Measurements from ENCODE around the gene PDE4D.

- TF ChIP-seq PATZ1 (CRISPR knock-in tag; IDR thresholded peaks at IDR 0.05; ENCODE audit: borderline replicate concordance) (no peak), ISL1 (CRISPR knock-in tag; IDR thresholded peaks at IDR 0.05) (no peak), ZFP3 (CRISPR knock-in tag; IDR thresholded peaks at IDR 0.05) (no peak), TOX (CRISPR knock-in tag; IDR thresholded peaks at IDR 0.05; ENCODE audit: borderline replicate concordance) (no peak), TCF4 (CRISPR knock-in tag; IDR thresholded peaks at IDR 0.05; ENCODE audit: borderline replicate concordance) (no peak), CSRNP3 (CRISPR knock-in tag; IDR thresholded peaks at IDR 0.05) (no peak), CREB5 (CRISPR knock-in tag; IDR thresholded peaks at IDR 0.05; ENCODE audit: low read depth) (no peak), BACH2 (CRISPR knock-in tag; IDR thresholded peaks at IDR 0.05; ENCODE audit: borderline replicate concordance) (no peak), POU6F1 (CRISPR knock-in tag; IDR thresholded peaks at IDR 0.05; ENCODE audit: borderline replicate concordance, low read depth) (no peak), ZC3H10 (CRISPR knock-in tag; IDR thresholded peaks at IDR 0.05) (no peak), RARB (CRISPR knock-in tag; IDR thresholded peaks at IDR 0.05) (no peak), ZNF565 (CRISPR knock-in tag; conservative IDR thresholded peaks at IDR 0.05; ENCODE audit: low read depth) (no peak), ARNTL (CRISPR knock-in tag; IDR thresholded peaks at IDR 0.05; ENCODE audit: borderline replicate concordance, low read depth) (no peak), ZFP30 (CRISPR knock-in tag; IDR thresholded peaks at IDR 0.05) (no peak)
These were observed 884.6 kb downstream of the PDE4D start for GRCh38 chr5:59008816-59009473.

Measured in SK-N-SH treated with all-trans-retinoic acid at 6 μM for 48 hours (cell line).